ENCODE data around the gene GTPBP1.

The GTPBP1 gene

GRCh38 chr22:38742176-38742942, 36.6 kb downstream of the GTPBP1 start:
- no peak for DNase-seq

- no peak for DNase-seq
Measured at GRCh38 chr22:38744981-38745380, 39.2 kb downstream of the GTPBP1 start.

- no peak for DNase-seq
Measured at GRCh38 chr22:38745676-38746460, 40.1 kb downstream of the GTPBP1 start.

GRCh38 chr22:38748487-38749136, 42.9 kb downstream of the GTPBP1 start:
- no peak for DNase-seq

- DNase-seq = no peak
Measured at GRCh38 chr22:38750104-38750503, 44.4 kb downstream of the GTPBP1 start.

GRCh38 chr22:38750638-38751037, 44.9 kb downstream of the GTPBP1 start:
- DNase-seq = no peak

GRCh38 chr22:38751066-38751421, 45.3 kb downstream of the GTPBP1 start:
- DNase-seq = no peak

GRCh38 chr22:38751422-38752346, 45.9 kb downstream of the GTPBP1 start:
- DNase-seq = peak; percentile 65

- DNase-seq = no peak
Measured at GRCh38 chr22:38753948-38754750, 48.4 kb downstream of the GTPBP1 start.

- DNase-seq = no peak
Measured at GRCh38 chr22:38754751-38755154, 49.0 kb downstream of the GTPBP1 start.

- DNase-seq = peak; percentile 39
Measured at GRCh38 chr22:38755155-38755910, 49.6 kb downstream of the GTPBP1 start.

GRCh38 chr22:38755911-38756532, 50.3 kb downstream of the GTPBP1 start, which contains the start of gene SUN2:
TSS of gene SUN2 (minus strand) at chr22:38755998. CDS start at chr22:38752628, 3,370 bp downstream.
- DNase-seq = peak; percentile 94

GRCh38 chr22:38756711-38757463, 51.1 kb downstream of the GTPBP1 start:
- no peak for DNase-seq

GRCh38 chr22:38757464-38757757, 51.7 kb downstream of the GTPBP1 start:
- DNase-seq = no peak

- DNase-seq = peak; percentile 75
Measured at GRCh38 chr22:38758276-38758945, 52.7 kb downstream of the GTPBP1 start.

- no peak for DNase-seq
Measured at GRCh38 chr22:38759005-38759404, 53.3 kb downstream of the GTPBP1 start.

GRCh38 chr22:38760477-38761201, 54.9 kb downstream of the GTPBP1 start:
- DNase-seq = no peak

All from activated CD4-positive, alpha-beta T cell treated with anti-CD3 and anti-CD28 coated beads, Interleukin-2, amount 50 U/mL, for 1 hour (primary cell).